GM23338 (cell line): ENCODE measurements around the gene PALLD. TPM values are rescaled to one million over a fixed set of nuclear protein-coding genes. Genes with fewer than 3 reads are reported as not detected.

Experiments
- ATAC-seq: fragments of 200-7000 bp; cut with Tn5 transposase; 3 replicates; pipeline ENCODE4 v1.9.1; 2020
- DNase-seq: peaks from one replicate; pipeline ENCODE4 v3.0.0-alpha.2; 2015; ENCODE audit warnings: low spot score
- H2AFZ ChIP-seq: fragments of 200-600 bp; sonication (generic); 2 replicates; pipeline ENCODE4 v1.8.0; 2016; ENCODE audit warnings: antibody characterized with exemption, mild to moderate bottlenecking, moderate library complexity
- H3F3A ChIP-seq: fragments of 200-600 bp; sonication (generic); replicated peaks from 2 replicates; pipeline ENCODE4 v1.8.0; 2017; ENCODE audit warnings: antibody characterized with exemption, mixed run types, low read depth
- H3K27ac ChIP-seq: fragments of 200-600 bp; sonication (generic); 2 replicates; pipeline ENCODE4 v1.6.1; 2016; ENCODE audit warnings: low read depth
- H3K27me3 ChIP-seq: fragments of 200-600 bp; sonication (generic); 2 replicates; pipeline ENCODE4 v1.8.0; 2016; ENCODE audit warnings: mild to moderate bottlenecking, mixed run types, moderate library complexity; ENCODE audit not compliant: insufficient read depth
- H3K36me3 ChIP-seq: fragments of 200-600 bp; sonication (generic); 2 replicates; pipeline ENCODE4 v1.8.0; 2016; ENCODE audit warnings: mild to moderate bottlenecking; ENCODE audit not compliant: insufficient read depth
- H3K4me1 ChIP-seq: fragments of 200-600 bp; sonication (generic); 2 replicates; pipeline ENCODE4 v1.8.0; 2016; ENCODE audit warnings: mild to moderate bottlenecking, moderate library complexity; ENCODE audit not compliant: insufficient read depth
- H3K4me2 ChIP-seq: fragments of 200-600 bp; sonication (generic); 2 replicates; pipeline ENCODE4 v1.7.1; 2017; ENCODE audit warnings: mixed run types
- H3K4me3 ChIP-seq: fragments of 200-600 bp; sonication (generic); 2 replicates; pipeline ENCODE4 v1.6.1; 2016; ENCODE audit warnings: mixed run types
- H3K79me2 ChIP-seq: fragments of 200-600 bp; sonication (generic); replicated peaks from 2 replicates; pipeline ENCODE4 v1.8.0; 2017; ENCODE audit warnings: mild to moderate bottlenecking; ENCODE audit not compliant: insufficient read depth
- H3K9me2 ChIP-seq: fragments of 200-600 bp; sonication (generic); 2 replicates; pipeline ENCODE4 v1.8.0; 2017; ENCODE audit not compliant: insufficient read depth
- H4K20me1 ChIP-seq: fragments of 200-600 bp; sonication (generic); replicated peaks from 2 replicates; pipeline ENCODE4 v1.8.0; 2017; ENCODE audit warnings: mild to moderate bottlenecking; ENCODE audit not compliant: insufficient read depth
- H3K27ac Mint-ChIP-seq: 2 replicates; pipeline ENCODE4 v1.8.0; 2020; ENCODE audit warnings: inconsistent platforms, mild to moderate bottlenecking, moderate library complexity, mixed read lengths
- H3K27me3 Mint-ChIP-seq: 3 replicates; pipeline ENCODE4 v1.8.0; 2022; ENCODE audit warnings: low read depth, mild to moderate bottlenecking, moderate library complexity, mixed read lengths, inconsistent platforms; ENCODE audit not compliant: insufficient read depth, poor library complexity
- H3K36me3 Mint-ChIP-seq: 3 replicates; pipeline ENCODE4 v1.8.0; 2021; ENCODE audit warnings: low read depth, mild to moderate bottlenecking, inconsistent platforms, moderate library complexity, mixed read lengths
- H3K4me1 Mint-ChIP-seq: 3 replicates; pipeline ENCODE4 v1.8.0; 2020; ENCODE audit warnings: mild to moderate bottlenecking, inconsistent platforms, mixed read lengths
- H3K4me3 Mint-ChIP-seq: 3 replicates; pipeline ENCODE4 v1.8.0; 2021; ENCODE audit warnings: moderate library complexity, mild to moderate bottlenecking, inconsistent platforms, mixed read lengths
- H3K9me3 Mint-ChIP-seq: 3 replicates; pipeline ENCODE4 v1.8.0; 2020; ENCODE audit warnings: moderate library complexity, mild to moderate bottlenecking, inconsistent platforms, mixed read lengths
- CREB1 ChIP-seq: fragments of 250-450 bp; sonication (Bioruptor Pico); IDR thresholded peaks from 2 replicates; pipeline ENCODE4 v1.5.0; 2020; ENCODE audit warnings: low read depth, mild to moderate bottlenecking, moderate library complexity
- CTCF ChIP-seq, 2 experiments: fragments of 200-600 bp in 1 of 2; sonication (generic) in 1 of 2; conservative IDR thresholded peaks; 2 replicates each; pipeline versions ENCODE4 v1.5.1 to v1.6.1; 2016 to 2017; ENCODE audit warnings: antibody characterized with exemption in 2 of 2, low read depth in 2 of 2, mild to moderate bottlenecking in 2 of 2, moderate library complexity in 1 of 2
- NANOG ChIP-seq: IDR thresholded peaks from 2 replicates; pipeline ENCODE4 v1.6.1; 2016; ENCODE audit warnings: antibody characterized with exemption, borderline replicate concordance
- POLR2AphosphoS5 ChIP-seq: IDR thresholded peaks from 2 replicates; pipeline ENCODE4 v1.6.1; 2016; ENCODE audit warnings: antibody characterized with exemption, low read depth
- STAT1 ChIP-seq: IDR thresholded peaks from one replicate; pipeline ENCODE4 v1.6.1; 2016; ENCODE audit warnings: antibody characterized with exemption; ENCODE audit not compliant: unreplicated experiment
- ZNF114 ChIP-seq: fragments of 250-450 bp; sonication (Bioruptor Pico); IDR thresholded peaks from 2 replicates; pipeline ENCODE4 v1.5.0; 2020; ENCODE audit warnings: mild to moderate bottlenecking, moderate library complexity
- ZNF331 ChIP-seq: fragments of 250-450 bp; sonication (Bioruptor Pico); IDR thresholded peaks from 2 replicates; pipeline ENCODE4 v1.5.0; 2020; ENCODE audit warnings: low read depth, mild to moderate bottlenecking, moderate library complexity
- ZNF462 ChIP-seq: fragments of 250-450 bp; sonication (Bioruptor Pico); IDR thresholded peaks from 2 replicates; pipeline ENCODE4 v1.5.0; 2020; ENCODE audit warnings: mild to moderate bottlenecking, moderate library complexity
- polyA plus RNA-seq: library from polyadenylated mRNA; unstranded; fragments of >200 nt; fragmentation: Nextera tagmentation; extraction: Ambion mirVana; gene quantifications from 2 replicates; pipeline ENCODE4 v1.2.1, GENCODE V29; 2016
- total RNA-seq: library from RNA; depleted of rRNA; stranded (reverse); fragments of >200 nt; shearing (Covaris generic); gene quantifications from 2 replicates; pipeline ENCODE4 v1.2.3, GENCODE V29; 2014

PALLD gene
- total and polyA plus RNA-seq, 2 experiments from 2014 or later, result 13.1 to 30.2 TPM

GRCh38 chr4:168839758-168840391 is 343.0 kb downstream of the PALLD start (continued):
- TF ChIP-seq ZNF462 (CRISPR knock-in tag) (no peak), ZNF114 (CRISPR knock-in tag) (no peak), NANOG (no peak)

- H3K4me3 ChIP-seq, result no peak overlapping the region
- no peak for DNase-seq
- H3K27me3 ChIP-seq, result no peaks in the 10 kb centered on the region
- no peak overlapping the region for H3K27ac Mint-ChIP-seq
- no peaks in the 10 kb centered on the region for H3K36me3 ChIP-seq
- H3F3A ChIP-seq, result no peaks in the 10 kb centered on the region
- H3K36me3 Mint-ChIP-seq, result peaks cover 20% of the 10 kb centered on the region; the same call in 2 of the 3 replicates
- no peaks in the 10 kb centered on the region for H4K20me1 ChIP-seq
- H3K4me3 Mint-ChIP-seq, result no peak overlapping the region
- peaks cover 8% of the 10 kb centered on the region; the same call in 1 of the 2 replicates for H3K79me2 ChIP-seq
- no peaks in the 10 kb centered on the region; the same call in 2 of the 3 replicates for H3K9me3 Mint-ChIP-seq
- peaks cover 43% of the 10 kb centered on the region for H3K4me1 ChIP-seq
- no peak overlapping the region for H3K4me2 ChIP-seq
- peaks cover 71% of the 10 kb centered on the region for H3K4me1 Mint-ChIP-seq
- no peak overlapping the region for H2AFZ ChIP-seq
- no peaks in the 10 kb centered on the region for H3K9me2 ChIP-seq
- H3K27ac ChIP-seq, result no peak overlapping the region
- ATAC-seq, result no peak
- peaks cover 4% of the 10 kb centered on the region for H3K27me3 Mint-ChIP-seq
- no peak for TF ChIP-seq STAT1
- TF ChIP-seq POLR2AphosphoS5, result no peak
- TF ChIP-seq ZNF331 (CRISPR knock-in tag), result no peak
- TF ChIP-seq ZNF114 (CRISPR knock-in tag), result no peak
- no peak for TF ChIP-seq CTCF (conservative IDR thresholded peaks at IDR 0.05; ENCODE audit: low read depth in 2 of 2)
- TF ChIP-seq CREB1, result no peak
- TF ChIP-seq ZNF462 (CRISPR knock-in tag), result no peak
Observed at GRCh38 chr4:168840392-168840763, 343.5 kb downstream of the PALLD start.
